Measurements from ENCODE around the gene POFUT2. TPM values are rescaled to one million over a fixed set of nuclear protein-coding genes. Genes with fewer than 3 reads are reported as not detected.
"Not testable (repeated sequence)": the region's sequence is repeated elsewhere in the genome, so short reads cannot be mapped to it uniquely, and the experiment has no call there.

Gene POFUT2
- total RNA-seq, 1 experiment from 2014 or later, result 31.4 TPM

DNA sequence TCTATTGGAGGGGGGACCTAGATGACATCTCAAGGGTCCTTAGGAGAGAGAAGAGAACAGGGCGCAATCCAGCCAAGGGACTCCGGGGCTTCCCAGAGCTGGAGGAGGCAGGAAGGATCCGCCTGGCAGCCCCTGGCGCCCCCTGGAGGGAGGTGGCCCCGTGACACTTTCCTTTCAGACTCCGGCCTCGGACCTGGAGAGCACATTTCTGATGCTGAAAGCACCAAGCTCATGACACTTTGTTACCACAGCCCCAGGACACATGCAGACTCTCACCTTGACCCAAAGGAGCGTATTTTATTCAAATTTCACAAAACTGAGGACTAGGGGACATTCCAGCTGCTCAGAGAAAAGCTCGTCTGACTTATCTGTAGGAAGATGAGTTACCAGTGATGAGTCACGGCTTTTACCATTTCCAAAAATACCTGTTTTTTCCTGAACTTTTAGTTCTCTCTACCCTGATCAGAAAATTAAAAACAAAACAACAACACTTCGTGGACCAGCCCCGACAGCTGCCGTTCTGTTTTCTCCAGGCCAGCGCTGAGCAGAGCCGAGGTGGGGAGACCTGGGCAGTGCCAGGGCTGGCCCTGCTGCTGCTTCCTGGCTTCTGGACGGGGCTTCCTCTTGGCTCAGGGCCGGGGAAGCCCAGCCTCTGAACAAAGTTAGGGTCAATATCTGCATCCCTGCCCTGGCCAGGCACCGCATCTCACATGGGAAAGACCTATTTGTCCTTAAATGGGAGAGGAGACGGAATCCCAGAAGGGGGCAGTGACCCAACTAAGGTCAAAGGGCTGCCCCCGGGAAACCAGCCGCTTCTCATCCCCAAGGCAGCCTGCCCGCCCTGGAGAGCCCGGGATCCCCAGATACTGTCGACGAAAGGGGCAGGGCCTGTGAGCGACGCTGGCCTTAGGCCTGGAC, 21.6 kb upstream of the POFUT2 start:
- DNase-seq, result peak; percentile 63
- CTCF ChIA-PET, result no interaction called here
- Mint-ChIP-seq H3K27ac (ENCODE audit: unreplicated experiment) (no peak overlapping the region), H3K4me1 (ENCODE audit: low read depth, unreplicated experiment) (no peaks in the 10 kb centered on the region), H3K36me3 (ENCODE audit: insufficient read depth, unreplicated experiment) (no peaks in the 10 kb centered on the region), H3K4me3 (ENCODE audit: low read depth, unreplicated experiment) (no peak overlapping the region), H3K9me3 (ENCODE audit: low read depth, unreplicated experiment) (no peaks in the 10 kb centered on the region), H3K27me3 (ENCODE audit: unreplicated experiment) (no peaks in the 10 kb centered on the region)
- TF ChIP-seq, protein P1, sequence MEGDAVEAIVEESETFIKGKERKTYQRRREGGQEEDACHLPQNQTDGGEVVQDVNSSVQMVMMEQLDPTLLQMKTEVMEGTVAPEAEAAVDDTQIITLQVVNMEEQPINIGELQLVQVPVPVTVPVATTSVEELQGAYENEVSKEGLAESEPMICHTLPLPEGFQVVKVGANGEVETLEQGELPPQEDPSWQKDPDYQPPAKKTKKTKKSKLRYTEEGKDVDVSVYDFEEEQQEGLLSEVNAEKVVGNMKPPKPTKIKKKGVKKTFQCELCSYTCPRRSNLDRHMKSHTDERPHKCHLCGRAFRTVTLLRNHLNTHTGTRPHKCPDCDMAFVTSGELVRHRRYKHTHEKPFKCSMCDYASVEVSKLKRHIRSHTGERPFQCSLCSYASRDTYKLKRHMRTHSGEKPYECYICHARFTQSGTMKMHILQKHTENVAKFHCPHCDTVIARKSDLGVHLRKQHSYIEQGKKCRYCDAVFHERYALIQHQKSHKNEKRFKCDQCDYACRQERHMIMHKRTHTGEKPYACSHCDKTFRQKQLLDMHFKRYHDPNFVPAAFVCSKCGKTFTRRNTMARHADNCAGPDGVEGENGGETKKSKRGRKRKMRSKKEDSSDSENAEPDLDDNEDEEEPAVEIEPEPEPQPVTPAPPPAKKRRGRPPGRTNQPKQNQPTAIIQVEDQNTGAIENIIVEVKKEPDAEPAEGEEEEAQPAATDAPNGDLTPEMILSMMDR (IDR thresholded peaks at IDR 0.05; ENCODE audit: unreplicated experiment), result peak; percentile 50
- no TSS peak for BruUV-seq (replicated peaks)
- intact Hi-C loops (cut with micrococcal nuclease; ENCODE audit: unreplicated experiment), result no loop called here

DNA sequence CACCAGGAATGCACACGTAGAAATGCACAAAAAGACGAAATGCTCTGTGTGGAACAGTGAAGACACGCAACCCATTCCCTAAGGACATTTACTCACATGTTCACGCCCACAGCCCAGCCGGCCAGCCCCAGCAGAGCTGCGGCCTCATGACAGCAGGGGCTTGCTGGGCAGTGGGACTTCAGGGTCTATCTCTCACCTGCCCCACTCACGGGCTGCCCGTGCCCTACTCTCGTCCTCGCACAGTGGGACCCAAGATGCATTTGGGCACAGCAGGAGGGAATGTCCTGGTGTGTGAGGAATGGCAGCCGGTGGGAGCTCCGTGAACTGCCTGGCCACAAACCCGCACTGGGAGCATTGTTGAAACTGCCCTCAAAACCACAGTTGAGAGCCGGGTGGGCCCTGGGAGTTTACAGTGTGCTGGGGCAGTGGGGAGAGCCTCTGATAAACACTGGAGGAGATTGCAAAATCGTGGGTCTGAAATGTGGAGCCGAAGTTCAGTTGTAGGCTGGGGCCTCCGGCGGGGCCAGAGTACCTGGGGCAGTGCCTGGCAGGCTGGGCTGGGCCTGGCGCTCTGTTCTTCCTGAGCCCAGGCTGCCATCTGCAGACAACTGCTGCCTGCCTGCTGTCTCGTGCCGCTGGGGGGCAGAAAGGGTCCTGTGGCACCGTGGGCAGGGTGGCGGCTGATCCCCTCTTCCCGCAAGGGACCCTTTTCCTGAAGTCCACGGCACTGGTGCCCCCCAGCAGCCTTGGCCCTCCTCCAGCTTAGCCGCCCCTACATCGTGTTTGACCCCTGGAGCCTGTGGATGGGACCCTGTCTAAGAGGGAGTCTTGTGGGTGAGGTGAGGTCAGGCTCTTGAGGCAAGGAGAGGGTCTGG, 20.7 kb upstream of the POFUT2 start:
- Mint-ChIP-seq H3K9me3 (ENCODE audit: low read depth, unreplicated experiment) (no peaks in the 10 kb centered on the region), H3K4me1 (ENCODE audit: low read depth, unreplicated experiment) (no peaks in the 10 kb centered on the region)
- intact Hi-C loops (cut with micrococcal nuclease; ENCODE audit: unreplicated experiment), result no loop called here

DNA sequence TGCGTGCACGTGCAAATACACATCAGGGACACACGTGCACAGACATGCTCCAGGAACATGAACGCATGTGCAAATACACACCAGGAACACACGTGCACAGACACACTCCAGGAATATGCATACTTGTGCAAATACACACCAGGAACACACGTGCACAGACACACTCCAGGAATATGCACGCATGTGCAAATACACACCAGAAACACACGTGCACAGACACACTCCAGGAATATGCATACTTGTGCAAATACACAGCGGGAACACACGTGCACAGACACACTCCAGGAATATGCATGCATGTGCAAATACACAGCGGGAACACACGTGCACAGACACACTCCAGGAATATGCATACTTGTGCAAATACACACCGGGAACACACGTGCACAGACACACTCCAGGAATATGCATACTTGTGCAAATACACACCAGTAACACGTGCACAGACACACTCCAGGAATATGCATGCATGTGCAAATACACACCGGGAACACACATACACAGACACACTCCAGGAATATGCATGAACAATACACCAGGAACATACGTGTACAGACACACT, 20.0 kb upstream of the POFUT2 start:
- H3K36me3 Mint-ChIP-seq (ENCODE audit: insufficient read depth, unreplicated experiment); BruUV-seq (replicated peaks); H3K9me3 Mint-ChIP-seq (ENCODE audit: low read depth, unreplicated experiment); H3K27ac Mint-ChIP-seq (ENCODE audit: unreplicated experiment); DNase-seq; H3K27me3 Mint-ChIP-seq (ENCODE audit: unreplicated experiment); H3K4me1 Mint-ChIP-seq (ENCODE audit: low read depth, unreplicated experiment); intact Hi-C loops (cut with micrococcal nuclease; ENCODE audit: unreplicated experiment): not testable (repeated sequence)
- peak overlapping the region; percentile 43 for H3K4me3 Mint-ChIP-seq (ENCODE audit: low read depth, unreplicated experiment)
- CTCF ChIA-PET, result interaction anchor here (1.0 kb wide), 1 partner anchor 15 kb away, joined by 3 read pairs; no protein-coding TSS in a partner anchor

More for the DNA sequence above, 20.7 kb upstream of the POFUT2 start:
- no peaks in the 10 kb centered on the region for H3K27me3 Mint-ChIP-seq (ENCODE audit: unreplicated experiment)
- BruUV-seq (replicated peaks), result no TSS peak
- TF ChIP-seq, protein P1 (IDR thresholded peaks at IDR 0.05; ENCODE audit: unreplicated experiment), result no peak
- no peaks in the 10 kb centered on the region for H3K36me3 Mint-ChIP-seq (ENCODE audit: insufficient read depth, unreplicated experiment)
- CTCF ChIA-PET, result no interaction called here
- no peak overlapping the region for H3K27ac Mint-ChIP-seq (ENCODE audit: unreplicated experiment)
- DNase-seq, result no peak
- H3K4me3 Mint-ChIP-seq (ENCODE audit: low read depth, unreplicated experiment), result no peak overlapping the region

DNA sequence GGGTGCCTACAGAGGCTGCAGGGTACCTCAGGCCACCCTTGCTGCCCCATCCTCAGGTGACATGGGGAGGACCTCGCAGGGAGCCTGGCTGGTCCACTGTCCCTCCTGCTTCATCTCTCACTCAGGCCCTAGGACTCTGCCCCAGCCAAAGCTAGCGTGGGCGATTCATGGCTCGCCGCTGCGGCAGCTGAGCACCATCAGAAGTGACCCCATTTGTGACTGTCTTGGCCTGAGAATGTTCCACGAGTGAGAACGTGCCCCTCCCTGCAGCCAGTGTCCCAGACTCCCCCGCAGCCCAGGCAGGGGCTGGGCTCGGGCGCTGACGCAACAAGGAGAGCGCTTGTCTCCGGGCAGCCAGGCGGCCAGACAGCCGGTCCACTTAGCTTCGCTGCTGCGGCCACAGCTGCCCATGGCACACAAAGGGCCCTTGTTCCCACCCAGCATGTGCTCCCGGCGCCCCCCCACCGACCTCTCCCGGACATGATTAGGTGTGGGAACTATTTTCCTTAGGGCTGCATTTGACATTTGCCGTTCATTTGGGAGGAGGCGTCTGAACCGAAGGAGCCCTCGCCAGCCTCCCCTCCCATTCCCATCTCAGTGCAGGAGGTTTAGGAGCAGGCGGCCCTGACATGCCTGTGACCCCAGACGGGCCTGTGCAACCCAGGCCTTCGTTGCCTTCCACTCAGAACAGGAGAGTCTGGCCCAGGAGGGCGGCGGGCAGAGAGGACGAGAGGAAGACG, 19.3 kb upstream of the POFUT2 start:
- Mint-ChIP-seq H3K9me3 (ENCODE audit: low read depth, unreplicated experiment) (no peaks in the 10 kb centered on the region), H3K36me3 (ENCODE audit: insufficient read depth, unreplicated experiment) (no peaks in the 10 kb centered on the region), H3K27ac (ENCODE audit: unreplicated experiment) (no peak overlapping the region), H3K27me3 (ENCODE audit: unreplicated experiment) (no peaks in the 10 kb centered on the region), H3K4me3 (ENCODE audit: low read depth, unreplicated experiment) (peak overlapping the region; percentile 43), H3K4me1 (ENCODE audit: low read depth, unreplicated experiment) (no peaks in the 10 kb centered on the region)
- no TSS peak for BruUV-seq (replicated peaks)
- intact Hi-C loops (cut with micrococcal nuclease; ENCODE audit: unreplicated experiment), result no loop called here
- TF ChIP-seq, protein P1 (IDR thresholded peaks at IDR 0.05; ENCODE audit: unreplicated experiment), result no peak
- CTCF ChIA-PET, result interaction anchor here (1.0 kb wide), 1 partner anchor 14 kb away, joined by 3 read pairs; no protein-coding TSS in a partner anchor
- DNase-seq, result peak; percentile 68
